ENCODE results near the gene STIL.

STIL gene

DNA sequence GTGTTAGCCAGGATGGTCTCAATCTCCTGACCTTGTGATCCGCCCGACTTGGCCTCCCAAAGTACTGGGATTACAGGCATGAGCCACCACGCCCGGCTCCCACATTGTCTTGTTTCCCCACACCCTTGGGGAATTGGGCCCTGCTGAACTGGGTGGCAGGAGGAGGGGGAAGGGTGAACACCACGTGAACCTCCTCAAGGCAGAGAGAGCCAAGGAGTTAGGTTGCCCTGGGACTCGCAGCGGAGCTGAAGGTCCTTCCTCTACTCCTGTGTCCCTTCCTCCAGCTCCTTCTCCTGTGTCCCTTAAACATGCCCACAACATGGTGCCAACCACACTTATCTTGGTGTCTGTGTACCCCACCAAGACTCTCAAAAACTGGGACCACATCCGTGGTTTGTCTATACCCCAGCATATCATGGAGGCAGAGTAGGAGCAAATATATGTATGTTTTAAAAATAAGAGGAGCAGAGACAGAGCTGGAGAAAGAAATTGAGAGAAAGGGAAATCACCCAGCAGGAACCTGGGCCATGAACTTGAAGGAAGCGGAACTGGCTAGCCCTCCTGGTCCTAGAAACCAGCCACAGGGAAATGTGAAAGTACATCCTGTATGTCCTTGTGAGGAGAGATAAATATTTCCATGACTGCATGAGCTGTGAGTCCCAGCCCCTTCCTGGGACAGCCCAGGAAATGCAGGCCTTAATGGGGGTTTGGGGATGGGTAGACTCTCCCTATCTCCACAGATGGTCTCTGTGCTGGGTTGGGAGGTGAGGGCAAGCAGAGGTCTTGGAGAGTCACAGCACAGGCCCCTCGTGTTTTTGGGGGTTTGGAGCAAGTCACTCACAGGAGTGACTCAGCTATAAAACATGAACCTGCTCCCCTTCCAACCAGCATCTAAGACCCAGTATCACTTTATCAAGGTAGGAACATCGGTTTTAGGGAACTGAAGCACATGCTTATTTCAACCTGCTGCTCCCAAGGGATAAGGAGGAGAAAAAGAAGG lies 72.5 kb downstream of the STIL start:
- in situ Hi-C loops (cut with HindIII; ENCODE audit: low sequenced_read_pairs): no loop called here

DNA sequence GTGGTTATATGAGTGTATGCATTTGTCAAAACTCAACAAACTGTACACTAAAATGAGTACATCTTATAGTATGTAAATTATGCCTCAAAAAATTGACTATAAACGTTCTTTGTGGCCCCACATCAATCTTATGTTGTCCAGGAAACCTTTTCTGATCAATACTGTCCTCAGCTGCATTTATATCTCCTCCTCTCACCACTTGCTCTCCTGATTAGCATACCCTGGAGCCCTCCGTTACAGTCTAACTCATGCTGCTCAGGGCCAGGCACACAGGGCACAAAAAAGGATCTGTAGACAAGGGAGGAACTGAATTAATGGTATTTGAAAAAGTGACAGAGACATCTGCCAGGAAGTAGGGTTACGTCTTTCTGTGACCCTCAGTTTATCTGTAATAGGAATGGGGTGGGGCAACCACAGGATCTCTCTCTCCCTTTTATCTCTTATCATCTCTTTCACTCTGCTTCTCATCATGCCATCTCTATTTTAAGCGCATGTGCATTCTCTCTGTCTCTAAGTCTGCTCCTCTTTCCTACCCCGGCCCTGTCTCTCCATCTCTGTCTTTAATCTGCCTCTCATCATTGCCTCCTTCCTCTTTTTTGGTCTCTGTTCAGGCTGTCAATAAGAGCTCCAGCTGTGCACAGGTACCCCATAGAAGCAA lies 74.9 kb downstream of the STIL start:
- in situ Hi-C loops (cut with HindIII; ENCODE audit: low sequenced_read_pairs): no loop called here

DNA sequence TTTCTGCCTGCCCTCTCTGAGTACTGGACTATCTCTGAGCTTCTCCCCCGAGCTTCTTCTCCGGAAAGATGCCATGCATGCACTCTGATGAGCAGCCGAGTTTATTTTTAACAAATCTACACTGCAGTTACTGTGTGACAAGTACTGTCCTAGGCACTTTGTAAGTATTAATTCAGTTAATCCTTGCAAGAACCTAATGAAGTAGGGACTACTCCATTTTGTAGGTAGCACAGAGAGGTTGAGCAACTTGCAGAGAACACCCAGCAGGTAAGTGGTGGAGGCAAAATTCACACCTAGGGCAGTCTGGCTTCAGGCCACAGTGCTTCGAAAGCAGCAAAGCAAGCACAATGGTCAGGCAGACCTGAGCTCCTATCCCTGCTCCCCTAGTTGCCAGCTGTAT lies 78.1 kb downstream of the STIL start:
- in situ Hi-C loops (cut with HindIII; ENCODE audit: low sequenced_read_pairs): no loop called here

DNA sequence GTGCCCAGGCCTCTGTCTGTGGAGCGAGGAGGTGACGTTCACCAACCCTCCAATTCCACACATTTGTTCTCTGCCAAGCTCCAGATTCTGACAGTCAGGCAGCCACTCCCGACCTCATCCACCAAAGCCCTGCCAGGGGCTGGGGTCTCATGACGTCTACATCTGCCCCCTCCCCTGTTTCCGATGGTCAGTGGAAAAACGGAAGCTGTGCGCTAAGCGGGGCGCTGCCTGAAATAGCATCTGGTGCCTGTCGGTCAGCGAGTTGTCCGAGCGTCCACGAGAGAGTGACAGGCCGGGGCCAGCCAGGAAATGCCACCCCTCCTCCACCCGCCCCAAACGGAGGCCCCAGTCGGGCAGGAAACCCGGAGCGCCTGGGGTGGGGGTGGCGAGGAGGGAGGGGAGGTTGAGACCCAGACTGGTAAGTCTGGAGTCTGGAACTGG lies 78.7 kb downstream of the STIL start:
- in situ Hi-C loops (cut with HindIII; ENCODE audit: low sequenced_read_pairs): no loop called here

- in situ Hi-C loops (cut with HindIII; ENCODE audit: low sequenced_read_pairs): no loop called here
Observed at GRCh38 chr1:47233186-47233585, 80.8 kb downstream of the STIL start.

DNA sequence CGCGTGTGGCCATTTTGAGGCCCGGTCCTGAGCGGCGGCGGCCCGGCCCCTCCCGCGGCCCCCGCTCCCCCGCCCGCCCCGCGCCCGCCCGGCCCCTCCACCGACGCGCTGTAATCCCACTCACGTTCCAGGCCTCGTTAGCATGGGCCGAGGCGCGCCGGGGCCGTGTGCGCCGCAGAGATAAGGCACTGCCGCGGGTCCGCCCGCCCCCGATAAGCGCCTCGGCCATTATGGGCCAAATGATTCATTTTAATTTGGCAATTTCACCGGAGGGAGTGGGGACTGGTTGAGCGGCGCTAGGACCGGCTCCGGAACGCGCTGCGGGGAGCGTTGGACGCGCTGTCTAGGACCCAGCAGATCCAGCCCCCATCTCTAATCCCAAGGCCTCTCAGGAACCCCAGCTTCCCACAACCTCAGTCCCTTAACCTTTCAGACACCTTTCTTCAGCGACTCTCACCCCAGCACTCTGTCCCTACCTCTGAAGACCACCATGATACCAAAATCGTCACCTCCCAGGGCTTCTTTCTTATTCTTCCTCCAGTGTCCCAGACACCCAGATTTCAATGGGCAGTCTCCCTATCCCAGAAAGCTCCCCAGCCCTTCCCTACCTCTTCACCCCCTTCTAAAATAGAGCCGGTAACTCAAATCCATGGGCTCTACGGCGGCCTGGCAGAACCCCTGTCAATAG lies 81.6 kb downstream of the STIL start, which contains the start of gene TAL1:
Gene TAL1 (minus strand): TSS at position 39 of the 688 bp plus-strand sequence. CDS start 6,337 bp downstream, outside the sequence.
- in situ Hi-C loops (cut with HindIII; ENCODE audit: low sequenced_read_pairs): no loop called here

GRCh38 chr1:47231301-47232186 lies 82.4 kb downstream of the STIL start:
- in situ Hi-C loops (cut with HindIII; ENCODE audit: low sequenced_read_pairs): no loop called here

- in situ Hi-C loops (cut with HindIII; ENCODE audit: low sequenced_read_pairs): no loop called here
Observed at GRCh38 chr1:47230692-47231300, 83.2 kb downstream of the STIL start.

DNA sequence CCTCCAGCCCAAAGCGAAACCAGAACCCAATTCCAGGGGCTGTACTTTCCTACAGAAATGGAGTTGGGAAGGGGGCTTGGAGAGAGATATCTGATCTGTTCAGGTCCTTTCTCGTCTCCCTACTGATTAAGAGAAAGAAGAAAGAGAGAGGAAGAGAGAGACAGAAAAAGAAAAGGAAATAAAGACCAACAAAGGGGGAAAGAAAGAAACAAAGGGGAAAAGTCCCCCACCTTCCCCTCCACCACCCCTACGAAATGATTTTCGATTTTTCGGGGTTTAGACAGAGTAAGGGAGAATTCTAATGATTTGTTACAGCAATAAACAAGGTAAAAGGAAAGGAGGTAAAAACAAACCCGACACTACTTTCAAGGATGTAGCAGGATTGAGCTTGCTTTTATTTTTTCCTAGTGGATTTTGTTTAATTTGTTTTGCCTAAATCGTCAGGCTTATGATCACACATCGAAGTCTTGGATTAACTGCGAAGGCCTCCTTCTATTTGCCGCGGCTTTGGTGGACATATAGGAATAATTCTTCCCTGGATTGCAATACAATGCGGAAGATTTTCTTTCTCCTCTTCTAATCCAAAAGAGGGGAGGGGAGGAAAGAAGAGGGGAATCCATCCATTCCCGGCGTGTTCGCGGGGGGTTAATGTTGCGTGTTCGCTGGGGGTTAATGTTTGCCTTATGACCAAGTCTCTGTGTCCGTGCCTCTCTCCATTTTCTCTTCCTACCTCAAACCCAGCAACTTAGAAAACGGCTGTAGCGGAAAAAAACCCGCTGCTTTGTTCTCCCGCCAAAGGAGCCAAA lies 83.9 kb downstream of the STIL start:
- in situ Hi-C loops (cut with HindIII; ENCODE audit: low sequenced_read_pairs): loop anchor here (5.0 kb wide), 1 partner anchor 92 kb away; no protein-coding TSS in a partner anchor

DNA sequence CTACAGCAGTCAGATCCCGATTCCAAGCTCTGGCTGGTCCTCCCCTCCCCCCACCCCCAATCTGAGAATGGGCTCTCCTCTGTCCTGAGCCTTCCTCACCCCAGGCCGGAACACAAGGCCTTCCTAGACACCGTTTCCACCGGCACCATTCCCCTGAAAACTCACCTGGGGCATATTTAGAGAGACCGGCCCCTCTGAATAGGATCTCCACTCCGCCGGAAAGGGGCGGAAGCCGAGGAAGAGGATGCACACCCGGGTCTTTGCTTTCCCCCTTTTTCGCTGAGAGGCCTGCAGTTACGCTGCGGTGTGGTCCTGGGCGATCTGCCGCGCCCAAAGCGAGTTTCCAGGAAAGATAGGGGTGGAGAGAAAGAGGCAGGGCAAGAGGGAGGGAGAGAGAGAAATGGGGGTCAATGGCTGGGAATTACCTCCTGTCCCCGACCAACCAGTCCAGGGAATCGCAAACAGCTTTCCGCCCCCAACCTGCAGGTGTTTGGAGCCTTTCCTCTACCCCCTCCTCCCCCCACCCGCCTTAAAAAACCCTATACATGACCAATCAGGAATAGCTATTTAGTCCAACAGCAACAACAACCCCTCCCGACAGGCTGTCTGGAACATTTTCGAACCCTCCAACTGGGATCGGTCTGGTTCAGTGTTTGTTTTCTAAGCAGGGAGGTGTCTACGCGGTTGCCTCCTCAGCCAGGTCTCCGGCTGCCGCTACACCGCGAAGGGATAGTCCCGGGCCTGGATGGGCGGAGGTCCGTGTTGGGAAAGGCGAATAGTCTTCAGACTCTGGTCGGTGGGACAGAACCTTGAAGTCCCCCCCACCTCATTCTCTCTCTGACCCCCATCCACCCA lies 84.7 kb downstream of the STIL start:
- in situ Hi-C loops (cut with HindIII; ENCODE audit: low sequenced_read_pairs): loop anchor here (5.0 kb wide), 1 partner anchor 93 kb away; no protein-coding TSS in a partner anchor

DNA sequence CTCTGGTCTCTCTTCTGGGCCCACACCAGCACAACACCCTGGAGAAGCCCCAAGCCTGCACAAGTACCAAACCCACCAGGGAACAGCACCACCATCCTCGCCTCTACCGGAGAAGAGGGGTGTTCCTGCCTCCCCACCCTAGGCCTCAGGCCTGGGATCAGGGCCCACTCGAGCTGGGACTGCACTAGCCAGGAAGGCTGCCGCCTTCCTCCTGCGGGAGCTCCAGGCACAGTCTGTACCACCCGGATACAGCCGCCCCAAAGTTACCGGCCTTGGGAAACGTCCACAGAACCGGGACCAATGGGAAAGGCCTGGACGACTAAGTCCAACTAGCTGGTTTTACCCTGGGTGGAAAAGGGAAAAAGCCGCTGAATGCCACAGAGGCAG lies 85.3 kb downstream of the STIL start:
- in situ Hi-C loops (cut with HindIII; ENCODE audit: low sequenced_read_pairs): loop anchor here (5.0 kb wide), 1 partner anchor 94 kb away; no protein-coding TSS in a partner anchor

DNA sequence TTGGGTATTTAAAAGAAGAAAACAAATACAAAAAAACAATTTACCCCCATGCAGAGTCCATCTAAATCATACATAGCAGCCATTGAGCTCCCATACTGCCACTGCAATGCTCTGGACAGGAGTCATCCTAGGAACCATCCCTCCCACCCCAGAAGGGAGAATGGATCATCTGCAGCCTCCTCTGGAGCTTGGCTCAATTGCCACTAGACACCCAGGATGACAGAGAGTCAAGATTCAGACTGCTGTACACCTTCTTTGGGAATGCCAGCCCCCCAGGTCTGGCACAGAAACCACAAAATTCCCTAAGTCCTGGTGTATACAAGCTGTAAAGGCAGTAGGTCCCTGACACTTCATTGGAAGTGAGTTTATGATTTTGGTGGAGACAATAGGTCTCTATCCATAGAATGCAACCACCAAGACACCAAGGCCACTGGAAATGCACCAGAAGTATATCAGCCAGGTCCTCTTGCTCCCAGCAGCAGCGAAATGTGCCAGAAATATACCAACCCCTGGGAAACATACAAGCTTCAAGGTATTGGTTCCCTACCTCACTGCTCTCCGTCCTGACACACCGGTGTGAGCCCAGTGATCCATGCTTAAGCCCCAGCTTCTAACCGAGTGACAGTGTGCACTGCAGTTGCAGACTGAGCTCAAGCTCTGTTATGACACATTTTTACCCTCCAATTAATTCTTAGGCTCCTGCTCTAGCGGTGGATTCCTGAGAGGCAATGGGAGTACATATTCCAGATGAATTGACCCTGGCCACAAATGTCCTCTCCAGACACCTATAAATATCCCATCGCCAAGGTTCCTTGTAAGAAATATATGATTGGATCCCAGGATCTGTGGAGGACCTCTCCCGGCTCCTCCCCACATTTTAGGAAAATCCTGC lies 86.4 kb downstream of the STIL start:
- in situ Hi-C loops (cut with HindIII; ENCODE audit: low sequenced_read_pairs): loop anchor here (5.0 kb wide), 1 partner anchor 95 kb away; no protein-coding TSS in a partner anchor

- in situ Hi-C loops (cut with HindIII; ENCODE audit: low sequenced_read_pairs): loop anchor here (5.0 kb wide), 1 partner anchor 95 kb away; no protein-coding TSS in a partner anchor
Observed at GRCh38 chr1:47226839-47227215, 87.1 kb downstream of the STIL start.

DNA sequence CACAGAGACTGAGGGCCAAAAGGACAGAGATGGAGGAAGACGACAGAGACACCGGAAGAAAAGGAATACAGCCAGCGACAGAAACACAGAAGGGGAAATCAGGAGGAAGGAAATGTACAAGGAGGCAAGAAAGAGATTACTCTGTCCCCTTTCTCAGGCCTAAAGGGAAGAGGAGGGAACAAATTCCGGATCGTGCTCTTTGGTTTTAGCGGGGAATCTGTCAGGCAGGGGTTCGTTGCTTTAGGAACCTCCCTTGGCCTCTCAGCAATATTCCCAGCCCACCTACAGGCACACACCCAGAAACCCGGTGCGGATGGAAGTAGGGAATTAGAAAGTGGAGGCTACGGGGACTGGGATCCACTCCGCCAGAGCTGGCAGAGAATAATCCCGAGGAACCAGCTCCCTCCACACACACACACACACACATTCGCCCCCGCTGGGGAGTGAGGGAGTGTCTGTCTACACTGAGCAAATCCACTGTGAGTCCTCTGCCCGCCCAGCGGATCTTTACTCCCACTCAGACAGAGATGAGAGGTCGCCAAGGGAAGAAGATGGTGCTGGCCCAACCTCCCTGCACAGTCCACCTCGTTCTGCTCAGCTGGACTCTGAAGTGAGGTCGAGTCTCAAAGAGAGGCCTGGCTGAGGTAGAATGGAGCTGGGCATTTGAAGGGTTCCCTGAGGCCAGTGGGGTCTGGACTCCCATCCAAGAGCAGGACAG lies 87.7 kb downstream of the STIL start:
- in situ Hi-C loops (cut with HindIII; ENCODE audit: low sequenced_read_pairs): loop anchor here (5.0 kb wide), 1 partner anchor 96 kb away; no protein-coding TSS in a partner anchor

DNA sequence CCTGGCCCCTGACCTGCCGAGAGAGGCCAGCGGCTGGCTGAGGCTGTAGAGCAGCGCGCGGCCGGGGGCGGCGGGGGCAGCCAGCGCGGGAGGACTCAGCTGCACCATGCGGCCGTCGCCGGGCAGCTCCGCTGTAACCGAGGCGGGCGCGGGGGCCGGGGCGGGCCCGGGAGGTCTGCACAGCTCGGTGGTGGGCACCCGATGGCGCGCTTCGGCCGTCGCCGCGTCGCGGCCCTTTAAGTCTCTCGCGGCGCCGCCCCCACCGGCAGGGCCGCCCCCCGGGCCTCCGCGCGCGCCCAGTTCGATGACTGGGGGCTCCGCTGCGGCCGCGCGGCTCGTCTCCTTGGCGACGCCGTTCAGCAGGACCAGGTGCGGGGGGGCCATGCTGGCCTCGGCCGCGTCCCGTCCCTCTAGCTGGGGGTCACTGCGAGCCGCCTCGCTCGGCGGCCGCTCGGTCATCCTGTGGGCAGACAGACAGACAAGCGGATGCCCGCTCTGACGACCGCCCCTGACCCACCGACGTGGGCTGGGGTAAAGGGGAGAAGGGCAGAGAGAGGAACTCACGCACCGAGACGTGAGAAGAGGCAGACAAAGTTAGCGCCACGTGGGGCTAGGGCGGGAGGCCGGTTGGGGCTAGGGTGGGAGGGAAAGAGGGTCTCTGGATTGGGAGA lies 88.4 kb downstream of the STIL start:
- in situ Hi-C loops (cut with HindIII; ENCODE audit: low sequenced_read_pairs): loop anchor here (5.0 kb wide), 1 partner anchor 97 kb away; no protein-coding TSS in a partner anchor
